Umbilical cord (tissue), 2 donors: ENCODE measurements around the gene TMEM101. TPM values are rescaled to one million over a fixed set of nuclear protein-coding genes. Genes with fewer than 3 reads are reported as not detected.
A peak's percentile ranks its signal among the peaks of the same experiment; 100 is the strongest.
"Not testable (repeated sequence)": the region's sequence is repeated elsewhere in the genome, so short reads cannot be mapped to it uniquely, and the experiment has no call there.

Experiments
- DNase-seq: peaks from one replicate; pipeline ENCODE4 v3.0.0-alpha.2; 2015; ENCODE audit warnings: low spot score
- total RNA-seq: library from RNA; depleted of rRNA; stranded (reverse); fragments of >200 nt; gene quantifications from one replicate; pipeline ENCODE4 v1.2.3, GENCODE V29; 2014; ENCODE audit warnings: low replicate concordance; ENCODE audit not compliant: insufficient read depth

Gene TMEM101
- total RNA-seq, 1 donor from 2014 or later: 47.2 TPM

GRCh38 chr17:44024271-44024663, 9.5 kb upstream of the TMEM101 start:
- DNase-seq: no peak

- no peak for DNase-seq
Measured at GRCh38 chr17:44023545-44024270, 8.9 kb upstream of the TMEM101 start.

- no peak for DNase-seq
Measured at GRCh38 chr17:44022246-44022645, 7.5 kb upstream of the TMEM101 start.

- DNase-seq: not testable (repeated sequence)
Measured at GRCh38 chr17:44021227-44021626, 6.5 kb upstream of the TMEM101 start.

DNA sequence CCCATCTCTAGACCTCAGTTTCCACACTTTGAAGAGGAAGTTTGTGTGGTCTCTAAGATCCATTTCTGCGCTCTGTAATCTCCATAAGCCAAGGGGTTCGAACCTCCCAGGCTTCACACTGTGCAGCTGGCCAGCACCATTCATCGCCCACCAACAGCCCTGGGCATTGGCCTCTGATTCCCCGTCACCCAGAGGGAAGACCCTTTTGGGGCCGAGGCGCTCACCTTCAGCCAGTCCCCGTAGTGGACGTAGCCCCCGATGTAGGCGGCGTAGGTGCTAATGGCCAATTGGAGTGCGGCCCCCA, 678 bp downstream of the TMEM101 start:
- no peak for DNase-seq

- DNase-seq: no peak
Measured at GRCh38 chr17:44012874-44013273, 1.9 kb downstream of the TMEM101 start.

GRCh38 chr17:44012391-44012790, 2.4 kb downstream of the TMEM101 start:
- no peak for DNase-seq

DNA sequence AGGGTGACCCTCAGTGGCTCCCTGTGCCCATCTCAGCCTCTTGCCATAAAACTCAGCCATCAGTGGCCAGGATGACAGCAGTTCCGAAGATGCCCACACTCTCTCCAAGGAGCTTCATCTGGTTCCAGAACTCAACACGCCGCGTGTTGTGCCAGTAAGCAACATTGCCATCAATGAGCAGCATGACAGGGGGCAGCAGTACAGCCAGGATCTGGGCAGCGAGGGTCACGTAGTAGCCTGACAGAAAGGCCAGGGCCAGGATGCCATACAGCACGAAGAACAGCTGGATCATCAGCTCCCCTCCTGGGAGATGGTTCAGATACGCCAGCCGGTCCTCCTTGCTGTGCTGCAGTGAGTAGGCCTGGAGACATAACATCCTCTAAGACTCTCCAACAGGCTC, 2.9 kb downstream of the TMEM101 start:
- DNase-seq: no peak

DNA sequence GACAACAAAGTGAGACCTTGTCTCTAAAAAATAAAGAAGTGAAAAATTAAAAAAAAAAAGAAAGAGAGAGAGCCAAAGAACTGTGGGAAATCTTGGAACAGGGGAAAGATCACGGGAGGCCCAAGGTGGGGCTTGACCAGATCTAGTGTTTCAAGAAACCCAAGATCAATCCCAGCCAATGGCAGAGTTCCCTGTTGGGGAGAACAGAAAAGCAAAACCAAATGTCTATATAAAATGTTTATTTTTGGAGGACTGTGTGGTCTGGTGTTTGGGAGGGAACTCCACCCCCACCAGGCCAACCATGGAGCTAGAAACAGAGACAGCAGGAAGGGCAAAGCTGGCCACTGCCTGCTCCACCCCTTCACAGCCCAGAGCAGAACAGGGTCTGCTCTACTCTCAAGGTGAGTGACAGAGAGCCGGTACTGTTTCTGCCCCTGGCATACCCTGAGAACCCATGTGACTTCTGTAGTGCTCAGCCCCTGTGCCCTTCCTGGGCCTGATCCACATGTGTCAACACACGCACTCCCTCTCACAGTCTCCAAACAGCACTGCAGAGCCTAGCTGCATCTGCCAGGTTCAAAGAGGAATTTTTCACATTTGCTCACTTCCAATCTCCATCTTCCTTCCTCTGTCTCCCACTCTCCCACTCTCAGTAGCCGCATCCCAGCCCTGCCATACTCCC, 3.7 kb downstream of the TMEM101 start:
- no peak for DNase-seq

GRCh38 chr17:44008205-44008909, 6.4 kb downstream of the TMEM101 start:
- no peak for DNase-seq

DNA sequence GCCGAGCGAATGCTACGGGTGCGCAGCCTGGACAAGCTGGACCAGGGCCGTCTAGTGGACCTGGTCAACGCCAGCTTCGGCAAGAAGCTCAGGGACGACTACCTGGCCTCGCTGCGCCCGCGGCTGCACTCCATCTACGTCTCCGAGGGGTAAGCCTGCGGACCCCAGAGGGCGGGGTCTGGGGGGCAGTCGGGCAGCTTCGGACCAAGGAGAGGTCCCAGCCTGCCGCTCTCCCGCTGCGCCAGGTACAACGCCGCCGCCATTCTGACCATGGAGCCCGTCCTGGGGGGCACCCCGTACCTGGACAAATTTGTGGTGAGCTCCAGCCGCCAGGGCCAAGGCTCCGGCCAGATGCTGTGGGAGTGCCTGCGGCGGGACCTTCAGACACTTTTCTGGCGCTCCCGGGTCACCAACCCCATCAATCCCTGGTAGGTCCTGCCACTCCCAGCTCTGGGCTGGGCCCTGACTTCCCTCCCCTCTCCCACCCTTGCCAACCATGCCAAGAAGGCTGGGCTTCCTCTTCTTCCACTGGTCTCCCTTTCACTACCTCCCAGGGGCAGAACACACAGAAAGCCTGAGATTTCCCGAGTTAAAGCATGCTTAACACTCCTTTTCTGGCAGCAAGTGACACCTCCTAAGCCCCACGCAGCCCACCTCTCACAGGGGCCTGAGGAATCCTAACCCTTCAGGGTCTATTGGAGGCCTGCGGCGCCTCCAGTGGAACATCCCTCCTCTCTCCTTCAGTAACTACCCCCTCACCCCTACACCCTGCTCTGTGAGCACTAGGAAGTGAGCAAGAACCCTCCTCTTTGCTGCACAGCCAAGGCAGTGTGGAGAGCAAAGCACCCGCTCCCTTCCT, 7.2 kb downstream of the TMEM101 start:
- peak; percentile 35 for DNase-seq

DNA sequence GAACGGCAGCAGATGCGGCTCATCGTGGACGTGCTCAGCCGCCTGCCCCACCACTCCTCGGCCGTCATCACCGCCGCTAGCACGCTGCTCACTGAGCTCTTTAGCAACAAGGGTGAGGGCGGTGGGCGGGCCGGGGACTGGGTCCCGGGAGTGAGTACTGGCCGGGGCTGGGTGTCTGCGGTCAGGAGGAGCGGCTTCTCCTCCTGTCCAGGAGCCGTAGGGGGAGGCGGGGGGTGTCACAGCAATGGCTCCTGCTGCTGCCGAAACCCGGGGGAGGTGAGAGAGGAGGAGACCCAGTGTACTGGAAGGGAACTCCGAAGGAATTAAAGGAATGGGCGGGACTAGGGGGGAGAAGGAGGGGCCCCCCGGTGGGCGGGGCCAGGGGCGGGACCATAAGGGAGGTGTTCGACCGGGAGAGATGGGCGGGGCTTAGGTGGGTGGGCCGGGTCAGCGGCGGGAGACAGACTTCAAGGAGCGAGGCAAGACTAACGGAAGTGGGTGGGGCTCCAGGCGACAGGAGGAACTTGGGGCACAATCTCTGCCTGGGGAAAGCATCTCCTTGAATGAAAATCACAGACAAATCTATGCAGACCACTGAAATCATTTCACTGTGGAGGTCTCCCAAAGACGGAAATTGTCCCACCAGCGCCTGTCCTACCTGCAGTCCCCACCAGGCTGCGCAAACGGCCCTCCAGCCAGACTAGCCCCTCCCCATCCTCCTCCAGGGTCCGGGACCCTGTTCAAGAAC, 8.0 kb downstream of the TMEM101 start:
- DNase-seq: peak; percentile 97

DNA sequence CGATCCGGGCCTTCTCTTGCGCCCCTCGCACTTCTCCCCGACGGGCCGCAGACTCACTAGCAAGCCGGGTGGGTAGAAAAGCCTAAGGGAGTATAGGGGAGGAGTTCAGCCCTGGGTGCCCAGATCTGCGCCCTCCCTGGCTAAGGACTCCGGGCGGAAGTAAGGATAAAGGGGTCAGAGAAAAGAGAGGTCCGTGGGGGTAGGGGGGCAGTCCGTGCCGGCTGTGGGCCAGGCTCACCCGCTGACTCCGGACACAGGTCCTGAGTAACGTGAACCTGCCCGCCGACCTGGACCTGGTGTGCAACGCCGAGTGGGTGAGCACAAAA, 8.5 kb downstream of the TMEM101 start:
- no peak for DNase-seq

GRCh38 chr17:44005527-44006271, 9.1 kb downstream of the TMEM101 start:
- DNase-seq: no peak

DNA sequence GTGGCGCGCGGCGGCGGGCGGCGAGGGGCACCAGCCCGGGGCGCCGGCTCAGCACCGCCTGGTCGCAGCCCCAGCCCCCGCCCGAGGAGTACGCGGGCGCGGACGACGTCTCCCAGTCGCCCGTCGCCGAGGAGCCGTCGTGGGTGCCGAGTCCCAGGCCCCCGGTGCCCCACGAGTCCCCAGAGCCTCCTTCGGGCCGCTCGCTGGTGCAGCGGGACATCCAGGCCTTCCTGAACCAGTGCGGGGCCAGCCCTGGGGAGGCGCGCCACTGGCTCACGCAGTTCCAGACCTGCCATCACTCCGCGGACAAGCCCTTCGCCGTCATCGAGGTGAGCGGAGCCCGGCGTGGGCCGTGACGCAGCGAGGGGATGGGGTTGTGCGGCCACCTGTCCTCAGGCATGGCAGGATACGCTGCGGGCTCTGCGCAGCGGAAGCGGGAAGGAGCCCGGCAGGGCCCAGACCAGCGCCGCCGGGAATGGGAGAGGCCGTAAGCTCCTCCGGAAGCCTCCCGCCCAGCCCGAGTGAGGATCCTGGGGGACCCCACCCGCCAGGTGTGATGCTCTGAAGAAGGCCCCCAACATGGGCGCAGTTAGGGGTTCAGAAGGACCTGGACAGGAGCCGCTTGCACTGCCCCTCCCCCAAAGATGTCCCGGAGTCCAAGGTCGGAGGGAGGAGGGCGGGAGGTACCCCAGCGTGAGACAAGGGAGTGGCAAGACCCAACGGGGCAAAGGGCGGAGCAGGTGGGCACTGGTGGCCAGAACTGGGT, 9.8 kb downstream of the TMEM101 start:
- DNase-seq: no peak

DNA sequence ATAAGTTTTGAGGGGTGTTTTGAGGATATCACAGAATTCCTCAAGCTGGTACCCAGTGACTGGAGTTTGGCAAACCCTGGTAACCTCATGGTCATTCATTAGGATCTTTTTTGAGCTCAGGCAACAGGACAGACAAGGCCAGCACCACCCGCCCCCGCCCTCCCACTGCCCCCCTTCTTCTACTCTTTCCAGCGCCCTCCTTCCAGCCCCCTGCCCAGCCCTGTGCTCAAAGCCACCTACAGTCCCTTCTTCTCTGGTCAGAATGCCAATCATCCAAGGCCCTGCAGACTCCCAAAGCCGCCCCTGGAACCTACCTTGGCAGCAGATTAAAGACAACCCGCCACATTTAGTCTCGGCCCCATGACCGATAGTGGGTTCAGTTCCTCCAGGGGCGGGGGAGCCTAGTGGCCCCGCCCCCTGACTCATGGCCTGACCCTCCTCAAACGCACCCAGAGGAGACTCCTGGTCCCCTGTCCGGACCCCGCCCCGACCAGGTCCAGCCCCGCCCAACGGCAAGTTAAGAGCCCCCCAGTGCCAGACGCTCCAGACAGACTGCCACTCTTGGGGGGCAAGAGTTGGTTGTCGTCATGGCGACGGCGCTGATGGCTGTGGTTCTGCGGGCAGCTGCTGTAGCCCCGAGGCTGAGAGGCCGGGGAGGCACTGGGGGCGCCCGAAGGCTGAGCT, 10.5 kb downstream of the TMEM101 start, which contains the start of gene NAGS:
NAGS (plus strand) TSS at position 546 of the 684 bp plus-strand sequence; CDS start at position 588, 42 bp downstream.
- no peak for DNase-seq

DNA sequence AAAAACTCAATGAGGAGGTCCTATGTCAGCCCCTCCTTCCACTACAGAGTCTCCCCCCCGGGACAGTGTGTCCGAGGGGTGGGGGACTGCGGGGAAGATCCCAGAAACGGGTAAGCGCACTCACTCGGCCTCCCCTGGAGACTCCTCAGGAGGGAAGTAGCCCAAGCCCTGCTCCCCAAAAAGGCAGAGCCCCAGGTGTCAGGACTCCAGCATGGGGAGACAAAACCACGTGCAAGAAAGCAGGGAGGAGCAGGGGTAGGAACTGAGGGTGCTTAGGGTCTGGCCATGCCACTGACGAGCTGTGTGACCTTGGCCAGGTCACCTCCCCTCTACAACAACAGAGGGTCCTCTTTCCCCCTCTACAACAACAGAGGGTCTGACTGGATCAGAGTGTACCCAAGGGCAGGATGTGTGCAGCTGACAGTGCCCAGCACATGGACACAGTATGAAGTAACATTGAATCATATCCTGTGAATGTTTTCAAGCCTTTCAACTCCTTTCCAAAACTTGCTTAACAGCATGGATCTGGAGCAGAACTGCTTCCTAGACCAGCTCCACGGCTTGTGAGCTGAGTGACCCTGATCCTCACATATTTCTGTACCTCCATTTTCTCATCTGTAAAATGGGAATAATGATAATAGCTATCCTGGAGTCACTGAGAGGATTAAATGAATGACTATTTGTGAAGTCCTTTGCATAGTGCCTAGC, 12.5 kb downstream of the TMEM101 start:
- no peak for DNase-seq

- no peak for DNase-seq
Measured at GRCh38 chr17:44001461-44001920, 13.3 kb downstream of the TMEM101 start.
